ENCODE results near the gene RNASEH2C.
A peak's percentile ranks its signal among the peaks of the same experiment; 100 is the strongest.
"Not testable (repeated sequence)": the region's sequence is repeated elsewhere in the genome, so short reads cannot be mapped to it uniquely, and the experiment has no call there.

Gene RNASEH2C

DNA sequence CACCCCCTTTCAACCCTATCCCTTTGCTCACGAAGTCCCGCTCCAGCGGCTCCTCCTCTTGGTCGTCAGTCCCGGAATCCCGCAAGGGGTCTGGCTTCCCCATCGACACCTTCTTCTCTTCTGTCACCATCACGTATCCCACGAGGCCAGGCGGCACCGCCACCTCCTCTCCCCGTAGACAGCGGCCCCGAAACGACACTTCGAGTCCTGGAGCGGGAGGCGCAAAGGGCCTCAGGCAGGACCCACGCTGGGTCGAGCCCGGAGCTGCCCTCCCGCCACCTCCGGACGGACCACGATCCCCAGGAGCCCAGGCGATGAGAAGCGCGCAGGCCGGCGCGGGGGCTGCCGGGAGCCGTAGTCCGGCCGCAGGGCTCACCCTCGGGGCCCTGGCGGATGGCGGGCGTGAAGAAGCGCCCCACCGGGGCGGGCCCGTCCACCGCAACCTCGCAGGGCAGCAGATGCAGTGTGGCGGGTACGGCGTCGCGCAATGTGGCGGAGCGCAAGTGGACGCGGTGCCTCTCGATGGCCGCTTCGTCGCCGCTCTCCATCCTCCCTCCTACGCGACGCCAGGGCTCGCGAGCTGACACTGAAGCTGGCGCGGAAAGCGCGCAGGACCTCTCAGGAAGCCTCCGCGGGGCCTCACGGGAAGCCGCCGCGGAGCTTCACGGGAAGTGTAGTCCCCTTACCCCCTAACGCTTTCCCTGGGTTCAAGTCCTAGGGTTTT is at the start of gene RNASEH2C:
TSS of gene RNASEH2C (minus strand) at position 588 of the 724 bp plus-strand sequence. CDS start at position 548, 40 bp downstream.
- DNase-seq (ENCODE audit: low read depth), result peak; percentile 89

DNA sequence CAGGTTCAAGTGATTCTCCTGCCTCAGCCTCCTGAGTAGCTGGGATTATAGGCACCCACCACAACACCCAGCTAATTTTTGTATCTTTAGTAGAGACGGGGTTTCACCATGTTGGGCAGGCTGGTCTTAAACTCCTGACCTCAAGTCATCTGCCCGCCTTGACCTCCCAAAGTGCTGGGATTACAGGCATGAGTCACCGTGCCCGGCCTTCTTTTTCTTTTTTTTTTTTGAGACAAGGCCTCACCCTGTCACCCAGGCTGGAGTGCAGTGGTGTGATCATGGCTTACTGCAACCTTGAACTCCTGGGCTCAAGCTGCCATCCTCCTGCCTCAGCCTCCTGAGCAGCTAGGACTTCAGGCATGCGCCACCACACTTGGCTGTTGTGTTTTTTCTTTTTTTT is 47.2 kb upstream of the RNASEH2C start:
- not testable (repeated sequence) for DNase-seq (ENCODE audit: low read depth)

DNA sequence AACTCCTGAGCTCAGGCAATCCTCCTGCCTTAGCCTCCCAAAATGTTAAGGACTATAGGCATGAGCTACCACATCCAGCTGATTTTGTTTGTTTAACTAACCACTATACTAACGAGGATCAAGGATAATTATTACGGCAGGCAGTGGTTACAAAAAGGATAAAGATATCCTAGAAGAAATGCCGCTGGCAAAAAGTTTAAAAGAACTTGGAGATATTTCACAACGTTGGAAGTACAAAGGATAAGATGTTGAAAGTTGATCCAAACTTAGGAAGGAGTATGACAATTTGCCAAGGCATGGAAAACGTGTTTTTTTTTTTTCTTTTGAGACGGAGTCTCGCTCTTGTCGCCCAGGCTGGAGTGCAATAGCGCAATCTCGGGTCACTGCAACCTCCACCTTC is 46.8 kb upstream of the RNASEH2C start:
- DNase-seq (ENCODE audit: low read depth), result no peak

DNA sequence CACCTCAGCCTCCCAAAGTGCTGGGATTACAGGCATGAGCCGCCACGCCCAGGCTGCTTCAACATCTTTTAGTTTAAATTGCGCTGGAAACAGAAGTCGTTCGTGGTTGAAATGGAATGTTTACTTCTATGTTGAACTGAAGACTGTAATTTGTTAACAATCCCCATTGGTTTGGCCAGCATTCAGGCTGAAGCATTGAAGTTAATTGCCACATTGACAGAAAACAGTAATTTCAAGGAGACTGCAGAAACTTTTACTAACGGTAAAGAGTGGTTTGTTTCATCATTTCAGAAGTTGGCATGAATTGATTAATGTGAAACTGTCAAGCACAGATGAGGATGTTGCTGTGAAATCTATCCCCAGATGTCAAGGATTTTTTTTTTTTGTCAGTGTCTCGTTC is 45.9 kb upstream of the RNASEH2C start:
- DNase-seq (ENCODE audit: low read depth), result no peak

DNA sequence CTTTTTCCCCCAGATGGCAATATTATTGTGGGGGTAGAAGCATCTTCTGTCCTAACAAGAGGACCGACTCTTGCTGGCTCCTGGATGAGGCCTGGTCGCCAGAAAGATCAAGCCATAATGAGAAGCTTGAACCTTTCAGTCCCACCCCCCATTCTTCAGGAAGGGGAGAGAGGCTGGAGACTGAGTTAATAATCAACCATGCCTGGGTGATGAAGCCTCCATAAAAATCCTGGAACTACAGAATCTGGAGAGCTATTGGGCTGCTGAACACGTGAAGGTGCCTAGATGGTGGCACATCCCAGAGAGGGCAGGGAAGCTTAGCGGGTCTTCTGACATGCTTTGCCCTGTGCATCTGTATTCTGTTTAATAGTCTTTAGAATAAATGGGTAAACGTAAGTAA is 43.8 kb upstream of the RNASEH2C start:
- DNase-seq (ENCODE audit: low read depth), result no peak

DNA sequence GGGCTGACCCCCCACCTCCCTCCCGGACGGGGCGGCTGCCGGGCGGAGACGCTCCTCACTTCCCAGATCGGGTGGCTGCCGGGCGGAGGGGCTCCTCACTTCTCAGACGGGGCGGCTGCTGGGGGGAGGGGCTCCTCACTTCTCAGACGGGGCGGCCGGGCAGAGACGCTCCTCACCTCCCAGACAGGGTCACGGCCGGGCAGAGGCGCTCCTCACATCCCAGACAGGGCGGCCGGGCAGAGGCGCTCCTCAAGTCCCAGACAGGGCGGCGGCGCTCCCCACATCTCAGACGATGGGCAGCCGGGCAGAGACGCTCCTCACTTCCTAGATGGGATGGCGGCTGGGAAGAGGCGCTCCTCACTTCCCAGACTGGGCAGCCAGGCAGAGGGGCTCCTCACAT is 42.2 kb upstream of the RNASEH2C start:
- DNase-seq (ENCODE audit: low read depth), result not testable (repeated sequence)

DNA sequence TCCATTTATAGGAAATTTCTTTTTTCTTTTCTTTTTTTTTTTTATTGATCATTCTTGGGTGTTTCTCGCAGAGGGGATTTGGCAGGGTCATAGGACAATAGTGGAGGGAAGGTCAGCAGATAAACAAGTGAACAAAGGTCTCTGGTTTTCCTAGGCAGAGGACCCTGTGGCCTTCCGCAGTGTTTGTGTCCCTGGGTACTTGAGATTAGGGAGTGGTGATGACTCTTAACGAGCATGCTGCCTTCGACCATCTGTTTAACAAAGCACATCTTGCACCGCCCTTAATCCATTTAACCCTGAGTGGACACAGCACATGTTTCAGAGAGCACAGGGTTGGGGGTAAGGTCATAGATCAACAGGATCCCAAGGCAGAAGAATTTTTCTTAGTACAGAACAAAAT is 41.6 kb upstream of the RNASEH2C start:
- DNase-seq (ENCODE audit: low read depth), result not testable (repeated sequence)

DNA sequence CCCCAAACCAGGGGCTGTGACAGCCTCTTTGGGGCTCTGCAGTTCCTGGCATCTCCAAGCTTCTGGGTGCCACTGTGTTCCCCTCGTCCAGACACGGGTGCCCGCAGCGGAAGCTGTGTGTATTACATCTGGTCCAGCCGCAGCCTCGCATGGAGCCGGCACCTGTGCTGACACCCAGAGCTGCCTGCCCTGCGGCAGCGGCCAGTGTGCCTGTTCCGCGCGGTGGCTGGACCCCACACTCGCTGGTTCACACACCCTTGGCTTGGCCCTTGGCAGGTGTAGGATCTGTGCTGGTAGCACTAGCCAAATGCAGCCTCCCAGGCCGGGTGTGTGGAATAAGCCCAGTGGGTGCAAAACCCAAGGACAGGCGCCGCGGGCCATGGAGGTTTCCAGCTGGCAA is 24.5 kb upstream of the RNASEH2C start:
- DNase-seq (ENCODE audit: low read depth), result no peak

DNA sequence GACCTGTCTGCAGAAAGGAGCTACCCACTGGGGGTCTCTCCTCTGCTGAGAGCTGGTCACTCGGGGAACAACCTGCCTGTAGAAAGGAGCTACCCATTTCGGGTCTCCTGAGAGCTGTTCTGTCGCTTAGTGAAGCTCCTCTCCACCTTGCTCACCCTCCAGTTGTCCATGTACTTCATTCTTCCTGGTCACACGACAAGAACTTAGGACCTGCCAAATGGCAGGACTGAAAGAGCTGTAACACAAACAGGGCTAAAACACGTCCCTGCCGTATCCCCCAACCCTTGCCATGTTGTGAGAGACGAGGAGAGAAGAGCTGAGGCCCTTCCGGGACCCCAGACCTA is 24.1 kb upstream of the RNASEH2C start:
- no peak for DNase-seq (ENCODE audit: low read depth)

DNA sequence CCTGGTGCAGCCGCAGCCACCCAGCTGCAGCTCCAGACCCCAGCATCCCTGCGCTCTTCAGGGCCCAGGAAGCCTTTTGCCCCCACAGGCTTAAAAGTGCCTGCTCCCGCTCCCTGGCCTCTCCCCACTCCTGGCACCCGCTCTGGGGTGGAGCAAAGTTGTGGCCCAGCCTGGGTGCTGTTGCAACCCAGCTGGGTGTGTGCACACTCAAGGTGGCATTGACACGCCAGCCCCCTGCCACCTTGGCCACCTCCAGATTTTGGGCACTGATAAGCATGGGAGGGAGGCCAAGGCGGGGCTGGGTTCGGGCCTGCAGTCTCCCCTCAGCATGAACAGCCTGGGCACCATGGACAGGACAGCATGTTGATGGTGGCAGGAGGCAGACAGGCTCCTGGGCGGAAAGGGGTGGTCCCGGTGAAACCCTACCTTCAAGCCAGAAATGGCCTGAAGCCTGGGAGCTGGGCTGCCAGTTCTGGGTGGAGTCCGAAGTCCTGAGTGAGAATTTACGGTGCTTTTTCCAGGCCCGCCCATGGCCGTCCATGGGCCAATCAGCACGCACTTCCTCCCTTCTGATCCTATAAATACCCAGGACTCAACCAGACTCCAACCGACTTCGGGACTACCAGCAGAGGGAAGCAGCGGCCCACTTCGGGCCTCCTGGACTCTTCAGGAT is 23.6 kb upstream of the RNASEH2C start:
- peak; percentile 50 for DNase-seq (ENCODE audit: low read depth)

DNA sequence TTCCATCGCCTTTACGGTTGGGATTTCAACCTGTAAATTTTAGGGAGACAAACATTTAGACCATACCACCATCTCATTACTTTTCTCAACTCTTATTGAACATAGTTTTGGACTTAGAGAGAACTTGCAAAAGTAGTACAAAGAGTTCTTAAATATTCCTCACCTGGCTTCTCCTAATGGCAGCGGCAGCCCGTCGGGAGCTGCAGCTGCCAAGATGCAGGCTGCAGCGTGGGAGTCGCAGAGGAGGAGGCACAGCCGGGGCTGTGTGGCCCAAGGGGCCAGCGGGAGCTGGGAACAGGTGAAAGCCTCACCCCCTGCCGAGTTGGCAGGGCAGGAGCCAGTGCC is 23.1 kb upstream of the RNASEH2C start:
- DNase-seq (ENCODE audit: low read depth), result no peak

DNA sequence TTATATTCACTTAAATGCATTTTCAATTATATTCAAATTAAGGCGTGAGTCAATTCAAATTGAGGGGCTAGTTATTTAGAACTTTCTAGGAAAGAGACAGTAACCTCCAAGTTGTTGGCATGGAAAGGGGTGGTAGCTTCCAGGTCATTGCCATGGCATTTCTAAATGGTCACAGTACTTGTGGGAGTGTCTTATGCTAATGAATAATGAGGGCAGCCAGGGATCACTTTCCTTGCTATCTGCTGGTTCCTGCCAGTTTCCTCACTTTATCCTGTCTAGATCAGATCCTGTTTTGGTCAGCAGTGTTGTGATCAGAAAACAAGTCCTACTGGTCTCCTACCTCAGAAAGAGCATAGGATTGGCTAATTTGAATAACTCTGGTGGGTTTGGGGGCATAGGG is 21.8 kb upstream of the RNASEH2C start:
- no peak for DNase-seq (ENCODE audit: low read depth)

DNA sequence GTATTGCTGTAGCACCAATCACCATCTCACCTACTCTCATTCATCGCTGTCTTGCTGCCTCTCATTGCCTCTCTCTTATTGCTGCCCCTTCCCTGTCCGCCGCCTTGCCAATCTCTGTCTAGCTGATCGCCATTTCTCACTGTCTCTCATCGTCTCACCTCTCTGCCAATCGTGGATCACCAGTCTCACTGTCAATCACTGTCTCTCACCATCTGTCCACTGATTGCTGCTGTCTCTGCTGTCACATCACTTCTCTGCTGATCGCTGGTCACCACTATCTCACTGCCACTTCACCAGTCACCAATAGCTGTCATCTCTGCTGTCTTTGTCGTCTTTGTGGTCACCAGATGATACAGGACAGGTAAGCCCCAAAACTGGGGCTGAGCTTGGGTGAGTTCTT is 20.6 kb upstream of the RNASEH2C start:
- DNase-seq (ENCODE audit: low read depth), result no peak

DNA sequence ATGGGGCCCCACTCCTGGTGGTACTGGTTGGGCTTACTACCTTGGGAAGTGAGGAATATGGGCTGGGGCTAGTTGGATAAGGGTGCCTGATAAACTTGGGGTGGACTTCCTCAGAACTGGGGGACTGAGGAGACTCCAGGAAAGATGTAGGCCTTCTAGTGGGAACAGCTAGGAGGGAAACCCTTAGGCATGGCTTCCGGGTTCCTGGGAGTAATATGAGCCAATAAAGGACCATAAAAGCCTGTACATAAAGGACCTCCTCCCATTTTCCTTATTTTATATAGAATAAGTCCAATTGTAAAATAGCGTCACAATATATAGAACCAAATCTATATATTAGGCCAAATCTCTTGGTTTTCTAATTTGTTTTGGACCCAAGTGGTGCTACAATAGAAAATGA is 18.4 kb upstream of the RNASEH2C start:
- no peak for DNase-seq (ENCODE audit: low read depth)

DNA sequence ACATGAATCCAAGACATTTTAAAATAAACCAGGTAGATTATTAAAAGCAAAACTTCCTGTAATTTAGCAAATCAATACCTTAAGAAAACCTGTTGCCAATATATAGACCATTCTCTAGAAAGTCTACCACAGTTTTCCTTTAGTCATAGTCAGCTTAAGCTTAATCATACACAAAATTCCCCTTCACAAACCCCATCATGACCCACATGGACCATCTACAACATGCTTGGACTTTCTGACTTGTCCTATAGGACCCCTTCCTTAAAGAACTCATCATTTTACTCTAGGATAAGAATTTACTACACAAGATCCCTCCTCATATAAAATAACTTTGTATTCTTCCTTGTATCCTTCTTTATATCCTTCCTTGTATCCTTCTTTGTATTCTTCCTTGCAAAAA is 16.2 kb upstream of the RNASEH2C start:
- DNase-seq (ENCODE audit: low read depth), result no peak

DNA sequence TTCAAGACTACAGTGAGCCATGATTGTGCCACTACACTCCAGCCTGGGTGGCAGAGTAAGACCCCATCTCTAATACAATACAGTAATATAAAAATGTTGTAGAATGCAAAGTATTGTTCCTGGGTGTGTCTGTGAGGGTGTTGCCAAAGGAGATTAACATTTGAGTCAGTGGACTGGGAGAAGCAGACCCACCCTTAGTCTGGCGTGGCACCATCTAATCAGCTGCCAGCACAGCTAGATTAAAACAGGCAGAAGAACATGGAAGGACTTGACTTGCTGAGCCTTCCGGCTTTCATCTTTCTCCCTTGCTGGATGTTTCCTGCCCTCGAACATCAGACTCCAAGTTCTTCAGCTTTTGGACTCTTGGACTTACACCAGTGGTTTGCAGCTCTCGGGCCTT is 14.5 kb upstream of the RNASEH2C start:
- not testable (repeated sequence) for DNase-seq (ENCODE audit: low read depth)

DNA sequence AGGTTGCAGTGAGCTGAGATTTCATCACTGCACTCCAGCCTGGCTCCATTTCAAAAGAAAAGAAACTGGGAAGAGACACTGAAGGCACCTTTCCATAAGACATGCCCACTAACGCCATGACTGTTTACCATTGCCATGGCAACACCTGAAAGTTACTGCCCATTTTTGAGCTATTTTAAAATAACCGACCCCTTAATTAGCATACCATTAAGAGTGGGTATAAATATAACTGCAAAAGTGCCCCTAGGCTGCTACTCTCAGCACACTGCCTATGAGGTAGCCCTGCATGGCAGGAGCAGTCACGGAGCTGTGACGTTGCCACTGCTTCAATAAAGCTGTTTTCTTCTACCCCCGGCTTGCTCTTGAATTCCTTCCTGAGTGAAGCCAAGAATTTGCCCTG is 9.9 kb upstream of the RNASEH2C start:
- no peak for DNase-seq (ENCODE audit: low read depth)

DNA sequence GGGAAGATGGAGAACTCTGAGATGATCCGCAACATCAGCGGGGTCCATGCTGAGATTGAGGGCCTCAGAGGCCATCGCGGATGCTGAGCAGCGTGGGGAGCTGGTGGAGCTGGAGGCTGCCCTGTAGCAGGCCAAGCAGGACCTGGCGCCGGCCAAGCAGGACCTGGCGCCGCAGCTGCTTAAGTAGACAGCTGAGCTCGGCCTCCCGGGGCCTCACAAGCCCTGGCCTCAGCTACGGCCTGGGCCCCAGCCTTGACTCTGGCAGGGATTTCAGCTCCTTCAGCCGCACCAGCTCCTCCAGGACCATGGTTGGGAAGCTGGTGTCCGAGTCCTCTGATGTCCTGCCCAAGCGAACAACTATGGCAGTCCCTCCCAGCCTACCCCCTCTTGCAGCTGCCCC is 7.3 kb upstream of the RNASEH2C start:
- no peak for DNase-seq (ENCODE audit: low read depth)

DNA sequence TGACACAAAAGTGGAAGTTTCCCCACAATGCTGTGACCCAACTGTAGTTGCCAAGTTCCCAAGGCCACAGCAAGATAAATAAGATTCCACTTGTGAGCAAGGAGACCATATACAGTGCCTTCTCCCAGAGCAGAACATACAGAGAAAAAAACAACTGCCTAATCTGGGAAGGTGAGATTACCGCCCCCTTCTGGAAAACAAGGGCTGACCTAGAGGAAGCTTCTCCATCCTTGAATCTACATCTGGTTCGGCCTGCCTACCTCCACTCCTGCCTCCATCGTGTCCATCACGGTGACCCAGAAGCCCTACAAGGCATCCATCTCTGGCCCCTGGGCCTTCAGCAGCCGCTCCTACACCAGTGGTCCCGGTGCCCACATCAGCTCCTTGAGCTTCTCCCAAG is 6.1 kb upstream of the RNASEH2C start:
- DNase-seq (ENCODE audit: low read depth), result no peak

DNA sequence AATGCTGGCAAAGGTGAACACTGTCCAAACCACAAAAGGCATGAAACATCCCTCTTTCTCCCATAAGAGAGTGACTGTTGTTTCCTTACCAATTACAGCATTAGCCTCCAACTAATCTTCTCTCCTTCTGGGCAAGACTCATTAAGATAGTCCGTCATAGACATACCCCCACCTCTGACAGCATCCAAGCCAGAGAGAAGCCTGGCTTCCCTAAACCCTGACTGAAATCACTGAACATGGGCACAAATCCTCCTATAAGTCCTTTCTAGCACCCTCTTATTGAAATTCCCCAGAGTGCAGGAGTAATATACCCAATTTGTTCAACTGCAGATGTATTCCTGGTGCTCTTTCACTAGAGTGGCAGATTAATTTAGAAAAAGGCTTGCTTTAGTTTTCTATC is 1.7 kb upstream of the RNASEH2C start:
- DNase-seq (ENCODE audit: low read depth), result no peak

DNA sequence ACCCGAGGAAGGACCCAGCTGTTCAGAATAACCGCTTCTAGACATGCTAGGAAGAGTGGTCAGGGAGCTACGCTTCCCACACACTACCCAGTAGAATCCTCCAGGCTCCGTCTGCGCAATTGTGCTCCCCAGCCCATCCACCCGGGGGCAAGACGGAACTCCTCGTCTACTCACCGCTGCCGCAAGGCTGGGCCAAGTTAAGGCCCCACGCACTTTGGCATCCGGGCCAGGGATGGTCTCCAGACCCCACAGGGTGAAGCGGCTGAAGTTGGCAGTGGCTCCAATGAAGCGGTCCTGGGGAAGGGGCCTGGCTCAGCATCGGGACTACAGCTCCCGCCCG is 757 bp downstream of the RNASEH2C start:
- DNase-seq (ENCODE audit: low read depth), result peak; percentile 71

DNA sequence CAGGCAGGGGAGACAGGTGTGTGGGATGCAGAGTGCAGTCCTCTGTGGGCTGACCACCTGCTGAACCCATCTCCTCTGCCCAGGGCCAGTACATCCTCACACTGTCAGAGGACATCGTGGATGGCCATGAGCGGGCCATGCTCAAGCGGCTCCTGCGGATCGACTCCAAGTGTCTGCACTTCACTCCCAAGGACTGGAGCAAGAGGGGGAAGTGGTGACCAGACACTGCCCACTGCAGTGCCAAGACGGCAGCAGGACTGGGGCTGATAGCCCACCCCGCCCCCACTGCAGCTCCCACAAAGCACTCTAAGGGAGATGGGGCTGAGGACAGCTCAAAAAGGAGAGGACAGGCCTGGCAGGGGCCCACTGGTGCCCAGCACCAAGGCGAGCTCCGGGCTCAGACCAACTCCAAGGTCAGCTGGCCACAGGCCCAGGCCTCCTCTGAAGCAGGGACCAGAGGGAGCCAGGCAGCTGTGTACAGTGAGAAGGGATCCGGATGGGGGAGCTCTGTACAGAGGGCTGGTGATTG is 1.6 kb downstream of the RNASEH2C start:
- DNase-seq (ENCODE audit: low read depth), result peak; percentile 28

DNA sequence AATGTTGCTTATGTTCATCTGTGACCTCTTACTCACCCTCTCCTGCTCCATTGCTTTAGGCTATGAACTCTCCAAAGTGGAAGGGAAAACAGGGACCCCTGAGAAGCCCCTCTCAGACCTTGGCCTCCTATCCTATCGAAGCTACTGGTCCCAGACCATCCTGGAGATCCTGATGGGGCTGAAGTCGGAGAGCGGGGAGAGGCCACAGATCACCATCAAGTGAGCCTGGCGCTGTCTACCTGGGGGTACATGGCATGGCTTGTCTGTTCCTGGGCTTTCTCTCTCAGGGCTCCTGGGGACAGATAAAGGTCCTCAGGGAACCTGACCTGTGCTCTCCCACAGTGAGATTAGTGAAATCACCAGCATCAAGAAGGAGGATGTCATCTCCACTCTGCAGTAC is 2.1 kb downstream of the RNASEH2C start:
- DNase-seq (ENCODE audit: low read depth), result no peak

DNA sequence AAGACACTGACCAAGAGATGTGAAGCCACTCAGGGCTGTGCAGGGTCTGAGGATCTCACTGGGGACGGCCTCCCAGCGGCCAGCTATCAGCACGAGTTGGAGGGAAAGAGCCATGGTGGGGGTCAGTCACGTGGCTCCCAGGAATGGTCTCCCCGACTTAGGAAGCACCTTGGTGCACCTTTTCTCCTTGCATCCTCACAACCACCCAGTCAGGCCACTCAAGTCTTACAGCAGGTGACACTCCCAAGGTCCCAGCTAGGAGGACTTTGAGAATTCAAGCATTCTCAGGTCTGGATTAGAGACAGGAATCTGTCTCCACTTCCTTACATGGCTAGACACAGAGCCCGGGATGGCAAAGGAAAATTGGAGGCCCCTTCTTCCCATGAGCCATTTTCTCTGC is 2.7 kb downstream of the RNASEH2C start:
- DNase-seq (ENCODE audit: low read depth), result no peak
